ENCODE data around the gene ZNF746.

Gene ZNF746

DNA sequence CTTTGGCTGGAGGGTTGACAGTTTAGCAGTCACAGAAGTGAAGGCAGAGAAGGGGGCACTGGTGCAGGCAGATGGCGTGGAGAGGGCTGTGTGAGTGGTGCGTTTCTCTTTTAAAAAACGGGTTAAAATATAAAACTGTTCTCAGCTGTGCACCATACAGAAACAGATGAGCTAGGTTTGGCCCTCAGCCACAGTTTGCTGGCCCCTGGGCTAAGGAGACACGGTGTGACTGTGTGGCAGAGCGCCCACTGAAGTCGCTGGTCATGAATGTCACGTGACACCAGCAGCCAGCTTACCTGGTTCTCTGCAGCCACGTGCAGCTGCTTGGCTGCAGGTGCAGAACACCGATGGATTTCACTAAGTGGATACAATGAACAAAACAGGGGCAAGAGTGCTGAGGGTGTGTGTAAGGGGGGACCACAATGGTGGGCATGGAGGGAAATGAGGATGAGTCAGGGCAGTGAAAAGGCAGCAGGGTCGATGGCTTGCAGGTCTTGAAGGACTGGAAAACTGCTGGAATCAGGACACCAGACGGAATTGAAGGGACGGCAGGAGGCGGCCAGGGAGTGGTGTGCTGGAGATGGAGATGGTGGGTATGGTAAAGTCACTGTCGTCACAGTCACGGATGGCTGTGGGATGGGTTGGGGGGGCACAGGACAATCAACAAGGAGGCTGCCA, 7.4 kb downstream of the ZNF746 start:
- no peak overlapping the region for H3K27ac ChIP-seq
- H3K36me3 ChIP-seq, result peaks cover 82% of the 10 kb centered on the region
- H3K4me1 ChIP-seq (ENCODE audit: control insufficient read depth in 1 of 2, insufficient read depth in 1 of 2, low read depth in 1 of 2, low read length in 1 of 2), result peaks cover 15% of the 10 kb centered on the region in 2 experiments
- H3K27me3 ChIP-seq, result no peaks in the 10 kb centered on the region
- TF ChIP-seq, protein P1, sequence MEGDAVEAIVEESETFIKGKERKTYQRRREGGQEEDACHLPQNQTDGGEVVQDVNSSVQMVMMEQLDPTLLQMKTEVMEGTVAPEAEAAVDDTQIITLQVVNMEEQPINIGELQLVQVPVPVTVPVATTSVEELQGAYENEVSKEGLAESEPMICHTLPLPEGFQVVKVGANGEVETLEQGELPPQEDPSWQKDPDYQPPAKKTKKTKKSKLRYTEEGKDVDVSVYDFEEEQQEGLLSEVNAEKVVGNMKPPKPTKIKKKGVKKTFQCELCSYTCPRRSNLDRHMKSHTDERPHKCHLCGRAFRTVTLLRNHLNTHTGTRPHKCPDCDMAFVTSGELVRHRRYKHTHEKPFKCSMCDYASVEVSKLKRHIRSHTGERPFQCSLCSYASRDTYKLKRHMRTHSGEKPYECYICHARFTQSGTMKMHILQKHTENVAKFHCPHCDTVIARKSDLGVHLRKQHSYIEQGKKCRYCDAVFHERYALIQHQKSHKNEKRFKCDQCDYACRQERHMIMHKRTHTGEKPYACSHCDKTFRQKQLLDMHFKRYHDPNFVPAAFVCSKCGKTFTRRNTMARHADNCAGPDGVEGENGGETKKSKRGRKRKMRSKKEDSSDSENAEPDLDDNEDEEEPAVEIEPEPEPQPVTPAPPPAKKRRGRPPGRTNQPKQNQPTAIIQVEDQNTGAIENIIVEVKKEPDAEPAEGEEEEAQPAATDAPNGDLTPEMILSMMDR (IDR thresholded peaks at IDR 0.05), result no peak
- no peaks in the 10 kb centered on the region for H3K9me3 ChIP-seq
- H3K4me3 ChIP-seq (ENCODE audit: low read depth in 1 of 2, low read length in 1 of 2), result no peak overlapping the region

DNA sequence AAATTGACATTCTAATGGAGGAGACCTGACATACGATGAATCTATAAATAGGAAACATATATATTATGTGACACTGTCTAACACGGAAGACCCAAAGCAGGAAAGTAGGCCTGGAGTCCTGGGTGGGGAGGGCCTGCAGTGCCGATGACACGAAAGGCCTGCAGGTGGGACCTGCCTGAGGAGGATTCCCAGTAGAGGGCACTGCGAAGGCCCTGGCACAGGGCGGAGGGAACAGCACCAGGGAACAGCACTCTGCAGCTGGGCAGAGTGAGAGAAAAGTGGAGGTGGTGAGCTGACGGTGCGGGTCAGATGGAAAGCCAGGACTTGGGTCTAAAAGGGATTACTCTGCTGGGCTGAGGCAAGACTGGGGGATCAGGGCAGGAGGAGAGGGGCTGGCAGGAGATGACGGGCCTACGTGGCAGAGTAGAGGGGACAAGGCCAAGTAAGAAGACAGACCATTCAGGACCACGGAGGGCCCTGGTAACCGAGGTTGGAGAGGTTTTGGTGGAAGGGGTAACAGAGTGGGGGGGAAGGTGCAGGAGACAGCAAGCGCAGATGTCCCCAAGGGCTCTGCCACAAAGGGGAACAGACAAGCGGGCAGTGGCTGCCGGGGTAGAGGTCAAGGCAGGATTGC, 8.1 kb downstream of the ZNF746 start:
- peaks cover 84% of the 10 kb centered on the region for H3K36me3 ChIP-seq
- no peaks in the 10 kb centered on the region for H3K27me3 ChIP-seq
- H3K4me3 ChIP-seq (ENCODE audit: low read depth in 1 of 2, low read length in 1 of 2), result no peak overlapping the region
- H3K9me3 ChIP-seq, result no peaks in the 10 kb centered on the region
- TF ChIP-seq, protein P1 (IDR thresholded peaks at IDR 0.05), result no peak
- H3K4me1 ChIP-seq (ENCODE audit: control insufficient read depth in 1 of 2, insufficient read depth in 1 of 2, low read depth in 1 of 2, low read length in 1 of 2), result peaks cover 8% of the 10 kb centered on the region in 2 experiments
- H3K27ac ChIP-seq, result peak overlapping the region; percentile 20

DNA sequence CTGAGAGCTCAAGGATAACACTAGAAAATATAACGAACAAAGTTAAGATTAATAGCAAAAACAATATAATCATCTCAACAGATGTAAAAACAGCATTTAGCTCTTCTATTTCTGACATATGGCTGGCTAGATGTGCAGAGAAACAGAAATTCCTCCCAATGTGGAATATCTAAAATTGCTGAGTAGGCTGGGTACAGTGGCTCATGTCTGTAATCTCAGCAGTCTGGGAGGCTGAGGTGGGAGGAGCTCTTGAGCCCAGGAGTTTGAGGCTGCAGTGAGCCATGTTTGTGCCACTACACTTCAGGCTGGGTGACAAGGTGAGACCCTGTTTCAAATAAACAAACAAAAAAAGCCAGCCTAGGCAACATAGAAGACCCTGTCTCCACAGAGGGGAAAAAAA, 18.0 kb downstream of the ZNF746 start:
- Histone ChIP-seq H3K9me3 (no peaks in the 10 kb centered on the region), H3K36me3 (peaks cover 63% of the 10 kb centered on the region)

DNA sequence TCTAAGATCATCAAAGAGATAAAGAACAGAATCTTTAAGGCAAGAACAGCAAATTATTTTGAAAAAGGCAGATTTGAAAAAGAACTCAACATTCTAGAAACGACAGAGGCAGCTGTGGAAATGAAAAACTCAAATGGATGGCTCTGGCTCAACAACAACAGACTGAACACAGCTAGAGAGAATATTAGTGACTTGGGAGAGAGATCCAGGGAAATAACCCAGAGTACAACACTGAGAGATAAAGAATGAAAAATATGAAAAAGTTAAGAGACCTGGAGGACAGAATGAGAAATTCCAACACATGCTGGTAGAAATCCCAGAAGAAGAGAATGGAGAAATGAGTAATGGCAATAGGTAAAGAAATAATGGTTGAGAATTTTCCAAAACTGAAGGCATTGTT, 18.9 kb downstream of the ZNF746 start:
- Histone ChIP-seq H3K27me3 (no peaks in the 10 kb centered on the region), H3K27ac (no peak overlapping the region), H3K36me3 (peaks cover 71% of the 10 kb centered on the region), H3K4me3 (ENCODE audit: low read depth in 1 of 2, low read length in 1 of 2) (no peak overlapping the region), H3K4me1 (ENCODE audit: control insufficient read depth in 1 of 2, insufficient read depth in 1 of 2, low read depth in 1 of 2, low read length in 1 of 2) (no peaks in the 10 kb centered on the region), H3K9me3 (no peaks in the 10 kb centered on the region)
- TF ChIP-seq, protein P1 (IDR thresholded peaks at IDR 0.05), result no peak

More for the DNA sequence above, 18.0 kb downstream of the ZNF746 start:
- Histone ChIP-seq H3K4me1 (ENCODE audit: control insufficient read depth in 1 of 2, insufficient read depth in 1 of 2, low read depth in 1 of 2, low read length in 1 of 2) (no peaks in the 10 kb centered on the region), H3K4me3 (ENCODE audit: low read depth in 1 of 2, low read length in 1 of 2) (no peak overlapping the region), H3K27me3 (no peaks in the 10 kb centered on the region), H3K27ac (no peak overlapping the region)
- TF ChIP-seq, protein P1 (IDR thresholded peaks at IDR 0.05), result no peak

DNA sequence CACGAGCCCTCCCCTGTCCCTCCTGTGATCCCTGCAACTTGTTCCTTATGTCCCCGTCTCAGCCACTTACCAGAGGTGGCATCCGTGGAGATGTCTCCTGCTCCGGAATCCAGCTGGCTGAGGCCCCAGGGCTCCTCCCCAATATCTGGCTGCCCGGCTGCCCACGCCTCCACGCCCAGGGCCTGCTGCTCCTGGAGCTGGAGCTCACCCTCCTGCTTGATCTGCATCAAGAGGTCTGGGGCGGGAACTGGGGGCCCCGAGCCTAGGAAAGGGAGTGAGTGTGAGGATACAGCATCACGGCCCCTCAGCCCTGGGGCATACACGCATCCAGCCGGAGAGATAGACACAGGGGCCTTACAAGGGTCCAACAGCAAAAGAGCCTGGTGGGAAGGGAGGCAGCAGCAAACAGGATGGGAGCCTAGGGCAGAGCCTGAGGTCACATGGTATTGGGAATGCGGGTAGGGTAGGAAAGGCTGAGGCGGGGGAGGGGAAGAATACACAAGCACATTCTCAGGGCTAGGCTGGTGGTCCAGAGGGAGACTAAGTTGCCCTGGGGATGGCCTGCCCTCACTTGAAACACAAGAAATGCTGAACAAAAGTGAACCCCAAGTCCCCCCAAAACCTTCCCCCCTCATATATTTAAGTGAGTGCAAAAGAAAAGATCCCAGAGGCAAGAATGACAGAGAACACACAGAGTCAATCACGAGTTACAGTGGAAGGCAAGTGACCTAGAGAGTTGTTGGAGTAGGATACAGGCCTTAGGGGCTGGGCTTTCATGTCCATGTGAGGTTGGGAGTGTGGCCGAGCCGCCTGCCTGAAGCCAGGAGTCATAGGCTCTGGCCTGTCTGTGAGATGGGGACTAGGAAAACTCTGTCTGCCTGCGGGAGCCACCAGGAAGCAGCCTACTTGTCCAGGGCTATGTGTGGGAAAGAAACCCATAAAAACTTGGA, 19.8 kb downstream of the ZNF746 start:
- no peak overlapping the region for H3K4me3 ChIP-seq (ENCODE audit: low read depth in 1 of 2, low read length in 1 of 2)
- H3K4me1 ChIP-seq (ENCODE audit: control insufficient read depth in 1 of 2, insufficient read depth in 1 of 2, low read depth in 1 of 2, low read length in 1 of 2), result no peaks in the 10 kb centered on the region
- TF ChIP-seq, protein P1 (IDR thresholded peaks at IDR 0.05), result no peak
- no peak overlapping the region for H3K27ac ChIP-seq
- no peaks in the 10 kb centered on the region for H3K9me3 ChIP-seq
- H3K36me3 ChIP-seq, result peaks cover 75% of the 10 kb centered on the region
- no peaks in the 10 kb centered on the region for H3K27me3 ChIP-seq
